Stimulated activated CD4-positive, alpha-beta T cell treated with anti-CD3 and anti-CD28 coated beads, Interleukin-12 subunit alpha, Interleukin-12 subunit beta, amount 100 ng/mL, for 48 hours (primary cell): Measurements from ENCODE around the gene TMEM127.
"Not testable (repeated sequence)": the region's sequence is repeated elsewhere in the genome, so short reads cannot be mapped to it uniquely, and the experiment has no call there.

Experiments
- DNase-seq, 3 donors: peaks; one replicate each; pipeline ENCODE4 v3.0.0-alpha.2; 2020; ENCODE audit warnings: low read depth in 2 of 3, low spot score in 1 of 3

The TMEM127 gene

GRCh38 chr2:96264656-96265348, 995 bp downstream of the TMEM127 start:
- peak in 2 of 3 donors; percentile 8 to 11 for DNase-seq

- no peak for DNase-seq
These were observed 1.7 kb downstream of the TMEM127 start for GRCh38 chr2:96264086-96264485.

- no peak for DNase-seq
These were observed 3.5 kb downstream of the TMEM127 start for GRCh38 chr2:96262306-96262705.

GRCh38 chr2:96261328-96262003, 4.3 kb downstream of the TMEM127 start:
- no peak for DNase-seq

GRCh38 chr2:96260387-96261260, 5.2 kb downstream of the TMEM127 start:
- peak in 2 of 3 donors; percentile 6 to 7 for DNase-seq

- DNase-seq, result no peak
These were observed 6.3 kb downstream of the TMEM127 start for GRCh38 chr2:96259497-96259921.

GRCh38 chr2:96258166-96259022, 7.4 kb downstream of the TMEM127 start:
- no peak for DNase-seq

- not testable (repeated sequence) for DNase-seq
These were observed 8.1 kb downstream of the TMEM127 start for GRCh38 chr2:96257744-96258143.

- no peak for DNase-seq
These were observed 9.1 kb downstream of the TMEM127 start for GRCh38 chr2:96256611-96257113.

GRCh38 chr2:96254571-96254970, 11.2 kb downstream of the TMEM127 start:
- DNase-seq, result no peak

- no peak for DNase-seq
These were observed 12.8 kb downstream of the TMEM127 start for GRCh38 chr2:96253006-96253405.

- DNase-seq, result no peak
These were observed 13.3 kb downstream of the TMEM127 start for GRCh38 chr2:96252526-96252925.

- no peak for DNase-seq
These were observed 14.0 kb downstream of the TMEM127 start for GRCh38 chr2:96251721-96252292.

- DNase-seq, result no peak
These were observed 15.6 kb downstream of the TMEM127 start for GRCh38 chr2:96250188-96250587.

- no peak for DNase-seq
These were observed 16.1 kb downstream of the TMEM127 start for GRCh38 chr2:96249654-96250053.

- DNase-seq, result no peak
These were observed 17.2 kb downstream of the TMEM127 start for GRCh38 chr2:96248624-96249023.

- no peak for DNase-seq
These were observed 17.9 kb downstream of the TMEM127 start for GRCh38 chr2:96247896-96248295.

- DNase-seq, result no peak
These were observed 18.8 kb downstream of the TMEM127 start for GRCh38 chr2:96247009-96247408.

- DNase-seq, result no peak
These were observed 20.0 kb downstream of the TMEM127 start for GRCh38 chr2:96245609-96246390.
